Measurements from ENCODE around the gene C4B. TPM values are rescaled to one million over a fixed set of nuclear protein-coding genes. Genes with fewer than 3 reads are reported as not detected.
"Not testable (repeated sequence)": the region's sequence is repeated elsewhere in the genome, so short reads cannot be mapped to it uniquely, and the experiment has no call there.

C4B gene
- total and polyA plus RNA-seq, 3 donors from 2014 or later = 21.3 to 125 (median 96.7) TPM

DNA sequence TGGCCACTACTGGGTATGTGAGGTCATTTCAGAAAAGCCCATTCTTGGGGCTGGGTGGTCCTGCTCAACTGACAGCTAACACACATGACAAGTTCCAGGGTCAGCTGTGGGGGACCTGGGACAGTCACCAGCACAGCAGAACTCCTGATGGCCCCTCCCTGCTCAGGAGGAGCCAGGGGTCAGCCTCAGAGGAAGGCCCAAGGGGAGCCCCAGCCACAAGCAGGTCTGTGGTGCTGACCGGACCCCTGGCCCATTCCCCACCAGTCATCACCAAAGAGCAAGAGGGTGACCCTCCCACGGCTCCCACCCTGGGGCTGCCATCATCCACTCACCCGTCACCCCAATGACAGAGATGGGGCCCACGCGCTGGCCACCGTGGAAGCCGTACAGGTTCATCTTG is 41.7 kb downstream of the C4B start:
- H3K36me3 ChIP-seq (ENCODE audit: low read depth, missing control alignments) = no peaks in the 10 kb centered on the region

GRCh38 chr6:32057966-32058365 is 43.4 kb downstream of the C4B start:
- Histone ChIP-seq H3K36me3 (ENCODE audit: low read depth, missing control alignments) (no peaks in the 10 kb centered on the region), H3K9me3 (no peaks in the 10 kb centered on the region), H3K27me3 (no peaks in the 10 kb centered on the region), H3K4me1 (no peaks in the 10 kb centered on the region), H3K27ac (no peak overlapping the region), H3K4me3 (no peak overlapping the region)
- DNase-seq = no peak
- 64 to 75% methylated on average over 13 to 17 of the region's 17 CpGs for WGBS, 2 donors
- TF ChIP-seq CTCF (IDR thresholded peaks at IDR 0.05) = no peak
- no peak for TF ChIP-seq POLR2A (IDR thresholded peaks at IDR 0.05)
- intact Hi-C loops (cut with DNase I; ENCODE audit: low total_unique reads) = no loop called here

More for the DNA sequence above, 41.7 kb downstream of the C4B start:
- 90 to 100% methylated on average over 2 to 7 of the region's 7 CpGs for WGBS, 2 donors
- no peak for DNase-seq
- TF ChIP-seq CTCF (IDR thresholded peaks at IDR 0.05) (no peak), POLR2A (IDR thresholded peaks at IDR 0.05) (no peak)
- H3K4me1 ChIP-seq = no peaks in the 10 kb centered on the region
- no peak overlapping the region for H3K27ac ChIP-seq
- H3K9me3 ChIP-seq = no peaks in the 10 kb centered on the region
- intact Hi-C loops (cut with DNase I; ENCODE audit: low total_unique reads) = no loop called here
- no peak overlapping the region for H3K4me3 ChIP-seq
- no peaks in the 10 kb centered on the region for H3K27me3 ChIP-seq

DNA sequence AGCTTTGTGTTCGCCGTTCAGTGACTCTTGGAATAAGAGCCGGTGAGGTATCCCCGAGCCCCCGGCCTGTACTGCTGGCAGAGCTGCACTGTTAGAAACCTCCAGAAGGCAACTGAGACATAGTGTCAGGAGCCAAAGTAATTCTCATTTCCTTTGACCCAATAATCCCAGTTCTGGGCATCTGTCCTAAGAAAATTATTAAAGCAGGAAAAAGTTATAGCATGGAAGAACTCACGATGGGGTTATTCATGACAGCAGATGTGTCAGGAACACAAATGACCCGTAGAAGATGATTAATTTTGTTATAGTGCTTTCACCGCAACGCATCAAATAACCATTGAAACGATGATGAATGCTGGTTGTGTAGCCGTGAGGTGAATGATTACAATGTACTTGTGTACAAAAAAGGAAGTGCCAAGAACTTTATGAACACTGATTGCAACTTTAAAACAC is 43.9 kb downstream of the C4B start:
- intact Hi-C loops (cut with DNase I; ENCODE audit: low total_unique reads) = no loop called here
- no peak for DNase-seq
- H3K36me3 ChIP-seq (ENCODE audit: low read depth, missing control alignments) = no peaks in the 10 kb centered on the region
- H3K9me3 ChIP-seq = no peaks in the 10 kb centered on the region
- WGBS, 2 donors = 57 to 65% methylated on average over 11 of the region's 11 CpGs
- H3K27me3 ChIP-seq = no peaks in the 10 kb centered on the region
- H3K4me1 ChIP-seq = no peaks in the 10 kb centered on the region
- TF ChIP-seq CTCF (IDR thresholded peaks at IDR 0.05) (no peak), POLR2A (IDR thresholded peaks at IDR 0.05) (no peak)
- no peak overlapping the region for H3K27ac ChIP-seq
- H3K4me3 ChIP-seq = no peak overlapping the region

GRCh38 chr6:32060966-32061655 is 46.5 kb downstream of the C4B start:
- TF ChIP-seq CTCF (IDR thresholded peaks at IDR 0.05) (no peak), POLR2A (IDR thresholded peaks at IDR 0.05) (no peak)
- Histone ChIP-seq H3K4me1 (no peaks in the 10 kb centered on the region), H3K27me3 (no peaks in the 10 kb centered on the region), H3K9me3 (no peaks in the 10 kb centered on the region), H3K36me3 (ENCODE audit: low read depth, missing control alignments) (no peaks in the 10 kb centered on the region), H3K27ac (no peak overlapping the region), H3K4me3 (no peak overlapping the region)
- intact Hi-C loops (cut with DNase I; ENCODE audit: low total_unique reads) = no loop called here
- 87 to 89% methylated on average over 10 to 28 of the region's 28 CpGs for WGBS, 2 donors
- no peak for DNase-seq

- no peaks in the 10 kb centered on the region for H3K27me3 ChIP-seq
- DNase-seq = no peak
- H3K27ac ChIP-seq = no peak overlapping the region
- H3K4me3 ChIP-seq = no peak overlapping the region
- TF ChIP-seq CTCF (IDR thresholded peaks at IDR 0.05) = no peak
- TF ChIP-seq POLR2A (IDR thresholded peaks at IDR 0.05) = no peak
- intact Hi-C loops (cut with DNase I; ENCODE audit: low total_unique reads) = no loop called here
- no peaks in the 10 kb centered on the region for H3K36me3 ChIP-seq (ENCODE audit: low read depth, missing control alignments)
- no peaks in the 10 kb centered on the region for H3K9me3 ChIP-seq
- no peaks in the 10 kb centered on the region for H3K4me1 ChIP-seq
- WGBS, 2 donors = 77 to 86% methylated on average over 13 to 14 of the region's 14 CpGs
Measured at GRCh38 chr6:32064706-32065105, 50.1 kb downstream of the C4B start.

DNA sequence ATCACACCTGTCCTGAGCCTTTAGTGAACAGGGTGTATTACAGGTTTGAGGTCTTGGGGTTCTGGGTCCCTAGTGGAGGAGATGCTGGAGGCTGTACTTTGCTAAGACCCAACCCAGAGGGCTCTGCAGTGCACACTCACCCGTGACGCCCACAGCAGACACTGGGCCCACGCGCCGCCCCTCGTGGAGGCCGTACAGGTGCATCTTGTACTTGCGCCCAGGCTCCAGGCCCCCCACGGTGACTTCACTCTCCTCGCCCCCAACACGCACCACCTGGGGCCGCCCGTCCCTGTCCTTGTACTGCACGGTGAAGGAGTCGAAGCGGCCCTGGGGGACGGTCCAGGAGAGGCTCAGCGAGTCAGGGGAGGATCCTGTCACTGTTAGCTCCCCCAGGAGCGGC is 52.9 kb downstream of the C4B start:
- H3K36me3 ChIP-seq (ENCODE audit: low read depth, missing control alignments); H3K27me3 ChIP-seq; DNase-seq; intact Hi-C loops (cut with DNase I; ENCODE audit: low total_unique reads); H3K4me3 ChIP-seq; H3K4me1 ChIP-seq; H3K9me3 ChIP-seq; H3K27ac ChIP-seq: not testable (repeated sequence)
- 80 to 92% methylated on average over 3 to 19 of the region's 19 CpGs for WGBS, 2 donors

DNA sequence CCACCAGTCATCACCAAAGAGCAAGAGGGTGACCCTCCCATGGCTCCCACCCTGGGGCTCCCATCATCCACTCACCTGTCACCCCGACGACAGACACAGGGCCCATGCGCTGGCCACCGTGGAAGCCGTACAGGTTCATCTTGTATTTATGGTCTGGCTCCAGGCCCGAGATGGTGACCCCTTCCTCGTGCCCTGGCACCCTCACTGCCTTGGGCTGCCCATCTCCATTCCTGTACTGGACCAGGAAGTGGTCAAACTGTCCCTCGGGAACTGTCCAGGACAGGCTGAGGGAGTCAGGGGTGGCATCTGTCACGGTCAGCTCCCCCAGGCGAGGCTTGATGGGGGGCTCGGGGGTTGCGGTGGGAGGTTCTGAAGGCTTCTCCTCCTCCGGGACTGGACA is 53.7 kb downstream of the C4B start:
- H3K36me3 ChIP-seq (ENCODE audit: low read depth, missing control alignments); H3K4me3 ChIP-seq; intact Hi-C loops (cut with DNase I; ENCODE audit: low total_unique reads); H3K4me1 ChIP-seq; H3K27me3 ChIP-seq; H3K9me3 ChIP-seq; DNase-seq; H3K27ac ChIP-seq: not testable (repeated sequence)
- 94 to 95% methylated on average over 8 to 13 of the region's 13 CpGs for WGBS, 2 donors
